Measurements from ENCODE around the gene MSI2.

DNA sequence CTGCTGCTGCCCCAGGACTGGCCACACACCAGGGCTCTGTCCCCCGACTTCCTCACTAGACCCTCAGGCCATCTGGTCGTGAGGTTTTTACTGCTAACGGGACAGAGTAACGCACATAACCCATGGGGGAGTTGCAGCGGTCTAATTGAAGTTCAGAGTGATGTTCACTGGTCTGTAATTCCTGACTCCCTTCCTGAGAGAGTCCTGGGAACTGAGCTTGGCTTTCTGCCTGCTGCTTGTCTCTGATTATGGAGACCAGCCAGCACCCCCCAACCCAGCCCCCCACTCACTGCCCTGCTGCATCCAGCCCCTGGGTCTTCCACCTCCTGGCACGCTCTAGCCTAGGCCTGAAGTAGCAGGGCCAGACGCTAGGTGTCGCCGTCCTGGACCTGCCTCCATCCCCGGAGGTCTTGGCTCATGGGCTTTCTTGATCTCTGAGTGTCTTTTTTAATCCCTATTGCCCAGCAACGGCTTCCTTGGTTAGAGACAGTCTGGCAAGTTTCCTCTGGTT is 295.8 kb downstream of the MSI2 start:
- TF ChIP-seq EZH2phosphoT487 (IDR thresholded peaks at IDR 0.05; ENCODE audit: borderline replicate concordance, low read length), result no peak
- TF ChIP-seq, protein P1, sequence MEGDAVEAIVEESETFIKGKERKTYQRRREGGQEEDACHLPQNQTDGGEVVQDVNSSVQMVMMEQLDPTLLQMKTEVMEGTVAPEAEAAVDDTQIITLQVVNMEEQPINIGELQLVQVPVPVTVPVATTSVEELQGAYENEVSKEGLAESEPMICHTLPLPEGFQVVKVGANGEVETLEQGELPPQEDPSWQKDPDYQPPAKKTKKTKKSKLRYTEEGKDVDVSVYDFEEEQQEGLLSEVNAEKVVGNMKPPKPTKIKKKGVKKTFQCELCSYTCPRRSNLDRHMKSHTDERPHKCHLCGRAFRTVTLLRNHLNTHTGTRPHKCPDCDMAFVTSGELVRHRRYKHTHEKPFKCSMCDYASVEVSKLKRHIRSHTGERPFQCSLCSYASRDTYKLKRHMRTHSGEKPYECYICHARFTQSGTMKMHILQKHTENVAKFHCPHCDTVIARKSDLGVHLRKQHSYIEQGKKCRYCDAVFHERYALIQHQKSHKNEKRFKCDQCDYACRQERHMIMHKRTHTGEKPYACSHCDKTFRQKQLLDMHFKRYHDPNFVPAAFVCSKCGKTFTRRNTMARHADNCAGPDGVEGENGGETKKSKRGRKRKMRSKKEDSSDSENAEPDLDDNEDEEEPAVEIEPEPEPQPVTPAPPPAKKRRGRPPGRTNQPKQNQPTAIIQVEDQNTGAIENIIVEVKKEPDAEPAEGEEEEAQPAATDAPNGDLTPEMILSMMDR (IDR thresholded peaks at IDR 0.05; ENCODE audit: low read depth, low read length, poor library complexity, severe bottlenecking), result peak; percentile 94

Data from DOHH2 (cell line).